ENCODE data around the gene CADPS. TPM values are rescaled to one million over a fixed set of nuclear protein-coding genes. Genes with fewer than 3 reads are reported as not detected.

Gene CADPS
- total RNA-seq, 1 experiment from 2014 or later, result not detected

GRCh38 chr3:62888778-62889177 lies 13.6 kb upstream of the CADPS start:
- POLR2A ChIA-PET, result no interaction called here
- no peaks in the 10 kb centered on the region for H3K36me3 ChIP-seq (ENCODE audit: control insufficient read depth, insufficient read depth, low read length)
- intact Hi-C loops (cut with micrococcal nuclease; ENCODE audit: unreplicated experiment), result no loop called here
- BruUV-seq (replicated peaks), result no TSS peak
- H3K9me3 ChIP-seq (ENCODE audit: control insufficient read depth, insufficient read depth, low read depth, low read length), result no peaks in the 10 kb centered on the region
- H3K27me3 ChIP-seq (ENCODE audit: control insufficient read depth, insufficient read depth, low read length), result no peaks in the 10 kb centered on the region
- ATAC-seq, result no peak
- TF ChIP-seq SIN3A (IDR thresholded peaks at IDR 0.05; ENCODE audit: borderline replicate concordance, insufficient read depth, low read depth, low read length) (no peak), CTCF (IDR thresholded peaks at IDR 0.05) (no peak), POLR2AphosphoS5 (IDR thresholded peaks at IDR 0.05; ENCODE audit: low read depth, low read length) (no peak), TCF7L2 (IDR thresholded peaks at IDR 0.05; ENCODE audit: low read depth, low read length) (no peak), REST (IDR thresholded peaks at IDR 0.05; ENCODE audit: insufficient read depth in 1 of 2, low read depth in 2 of 2, low read length in 1 of 2) (no peak)
- H3K27ac ChIP-seq (ENCODE audit: low read length), result no peak overlapping the region
- H3K4me1 ChIP-seq (ENCODE audit: control insufficient read depth, insufficient read depth, low read length), result no peaks in the 10 kb centered on the region
- DNase-seq (ENCODE audit: low read depth, low spot score), result no peak
- CTCF ChIA-PET, result no interaction called here
- in situ Hi-C loops (cut with HindIII; ENCODE audit: low pct_unique_long_range_greater_than_20kb, low sequenced_read_pairs), result no loop called here
- no peak overlapping the region for H3K4me3 ChIP-seq (ENCODE audit: low read depth in 2 of 2, low read length in 2 of 2)

GRCh38 chr3:62888180-62888579 lies 13.0 kb upstream of the CADPS start:
- CTCF ChIA-PET, result no interaction called here
- Histone ChIP-seq H3K27ac (ENCODE audit: low read length) (no peak overlapping the region), H3K9me3 (ENCODE audit: control insufficient read depth, insufficient read depth, low read depth, low read length) (no peaks in the 10 kb centered on the region), H3K36me3 (ENCODE audit: control insufficient read depth, insufficient read depth, low read length) (no peaks in the 10 kb centered on the region), H3K4me3 (ENCODE audit: low read depth in 2 of 2, low read length in 2 of 2) (no peak overlapping the region), H3K4me1 (ENCODE audit: control insufficient read depth, insufficient read depth, low read length) (no peaks in the 10 kb centered on the region), H3K27me3 (ENCODE audit: control insufficient read depth, insufficient read depth, low read length) (no peaks in the 10 kb centered on the region)
- no TSS peak for BruUV-seq (replicated peaks)
- POLR2A ChIA-PET, result no interaction called here
- in situ Hi-C loops (cut with HindIII; ENCODE audit: low pct_unique_long_range_greater_than_20kb, low sequenced_read_pairs), result no loop called here
- intact Hi-C loops (cut with micrococcal nuclease; ENCODE audit: unreplicated experiment), result no loop called here
- no peak for ATAC-seq
- no peak for DNase-seq (ENCODE audit: low read depth, low spot score)
- TF ChIP-seq TCF7L2 (IDR thresholded peaks at IDR 0.05; ENCODE audit: low read depth, low read length) (no peak), POLR2AphosphoS5 (IDR thresholded peaks at IDR 0.05; ENCODE audit: low read depth, low read length) (no peak), CTCF (IDR thresholded peaks at IDR 0.05) (no peak), REST (IDR thresholded peaks at IDR 0.05; ENCODE audit: insufficient read depth in 1 of 2, low read depth in 2 of 2, low read length in 1 of 2) (no peak)
